ENCODE results near the gene DNALI1. TPM values are rescaled to one million over a fixed set of nuclear protein-coding genes. Genes with fewer than 3 reads are reported as not detected.

Gene DNALI1
- total and polyA plus RNA-seq, 2 of the 8 experiments (the other 6 are each of a cell fraction or from before 2014, with no cell fraction given): 8.9 to 11.3 TPM

- TF ChIP-seq GTF2F1 (IDR thresholded peaks at IDR 0.05; ENCODE audit: borderline replicate concordance, low read depth, low read length) (no peak), MAFK (IDR thresholded peaks at IDR 0.05; ENCODE audit: low read depth, low read length) (no peak), CHD2 (IDR thresholded peaks at IDR 0.05; ENCODE audit: low read length) (no peak), SIX5 (IDR thresholded peaks at IDR 0.05; ENCODE audit: low read depth, low read length) (no peak)
- ChIA-PET POLR2A (ENCODE audit: partially characterized antibody) (no interaction called here), CTCF (ENCODE audit: partially characterized antibody) (interaction anchor here (0.8 to 1.1 kb wide), 2 partner anchors 55 to 114 kb away, joined by 3 to 4 read pairs; no protein-coding TSS in a partner anchor)
These were observed 10.3 kb downstream of the DNALI1 start for GRCh38 chr1:37567023-37567422.

More at GRCh38 chr1:37567023-37567422, 10.3 kb downstream of the DNALI1 start:
- Histone ChIP-seq H2BK20ac (ENCODE audit: low read length) (no peak overlapping the region), H2BK15ac (ENCODE audit: low read length) (no peak overlapping the region), H3K4me3 (ENCODE audit: extremely low read depth in 1 of 4, insufficient read depth in 2 of 4, low read depth in 3 of 4, low read length in 4 of 4) (no peak overlapping the region), H4K91ac (replicated peaks; ENCODE audit: insufficient read length, low read length) (no peak overlapping the region), H4K20me1 (replicated peaks in 1 of 2; ENCODE audit: control insufficient read depth in 1 of 2, insufficient read depth in 2 of 2, low read length in 2 of 2) (peaks cover 0 to 2% of the 10 kb centered on the region in 2 experiments), H3K79me2 (ENCODE audit: control insufficient read depth in 1 of 2, insufficient read depth in 2 of 2, low read length in 2 of 2) (no peaks in the 10 kb centered on the region), H3K23me2 (ENCODE audit: low read depth, low read length) (no peaks in the 10 kb centered on the region), H3K56ac (replicated peaks; ENCODE audit: insufficient read length, low read depth, low read length) (no peak overlapping the region), H3K9ac (replicated peaks in 1 of 4; ENCODE audit: extremely low read depth in 1 of 4, low read depth in 3 of 4, low read length in 3 of 4) (no peak overlapping the region), H3K18ac (ENCODE audit: extremely low read depth, low read length) (no peak overlapping the region), H3K4me2 (ENCODE audit: insufficient read depth in 1 of 2, low read depth in 2 of 2, low read length in 2 of 2) (no peak overlapping the region), H3K36me3 (ENCODE audit: control insufficient read depth in 2 of 4, insufficient read depth in 4 of 4, low read length in 3 of 4) (peaks cover 27 to 76% (median 60%) of the 10 kb centered on the region in 4 experiments), H3K9me3 (ENCODE audit: insufficient read depth in 2 of 2, low read depth in 1 of 2, low read length in 1 of 2) (no peaks in the 10 kb centered on the region), H3K79me1 (ENCODE audit: low read depth, low read length) (no peaks in the 10 kb centered on the region; the same call in 1 of the 2 replicates), H2BK120ac (replicated peaks; ENCODE audit: low read depth, low read length) (no peak overlapping the region), H3K27ac (ENCODE audit: low read depth, low read length) (no peak overlapping the region), H3K4ac (replicated peaks; ENCODE audit: insufficient read length, low read depth, low read length) (no peak overlapping the region), H3K4me1 (replicated peaks in 1 of 4; ENCODE audit: control insufficient read depth in 3 of 4, insufficient read depth in 4 of 4, low read length in 3 of 4) (no peaks in the 10 kb centered on the region), H3K23ac (ENCODE audit: insufficient read length) (no peak overlapping the region), H2AFZ (ENCODE audit: low read length) (no peak overlapping the region), H3K14ac (ENCODE audit: insufficient read length) (no peak overlapping the region), H2AK5ac (ENCODE audit: low read depth, low read length) (no peak overlapping the region), H2BK5ac (ENCODE audit: low read depth, low read length) (no peak overlapping the region), H3K27me3 (replicated peaks in 1 of 4; ENCODE audit: control insufficient read depth in 3 of 4, extremely low read depth in 1 of 4, insufficient read depth in 3 of 4, low read length in 3 of 4) (no peaks in the 10 kb centered on the region), H2BK12ac (ENCODE audit: low read depth, low read length) (no peak overlapping the region), H4K5ac (ENCODE audit: insufficient read length, low read depth, low read length) (no peak overlapping the region), H4K8ac (ENCODE audit: extremely low read depth, insufficient read depth, low read length) (no peak overlapping the region)
- WGBS, 2 experiments (ENCODE audit: extremely low coverage in 1 of 2, insufficient coverage in 1 of 2, insufficient read length in 1 of 2, insufficient replicate concordance in 2 of 2, low coverage in 1 of 2, low lambda C conversion rate in 2 of 2, missing lambda C conversion rate in 1 of 2): 95% methylated on average over 3 of the region's 3 CpGs; no CpG with 5 or more reads in 1 of the 2 experiments
- FAIRE-seq (no peak), DNase-seq (ENCODE audit: low read depth in 1 of 2, low spot score in 2 of 2) (no peak)
